Progenitor cell of endocrine pancreas (in vitro differentiated cells): ENCODE data around the gene HID1. TPM values are rescaled to one million over a fixed set of nuclear protein-coding genes. Genes with fewer than 3 reads are reported as not detected.
"Not testable (repeated sequence)": the region's sequence is repeated elsewhere in the genome, so short reads cannot be mapped to it uniquely, and the experiment has no call there.

Experiments
- DNase-seq: peaks from one replicate; pipeline ENCODE4 v3.0.0; 2021; ENCODE audit warnings: low spot score; ENCODE audit not compliant: unreplicated experiment
- H3K27ac Mint-ChIP-seq: 2 replicates; pipeline ENCODE4 v1.8.0; 2021; ENCODE audit warnings: mild to moderate bottlenecking, moderate library complexity, mixed read lengths
- H3K27me3 Mint-ChIP-seq: 2 replicates; pipeline ENCODE4 v1.8.0; 2021; ENCODE audit warnings: mixed read lengths
- H3K36me3 Mint-ChIP-seq: 2 replicates; pipeline ENCODE4 v1.8.0; 2022; ENCODE audit warnings: mixed read lengths; ENCODE audit not compliant: insufficient read depth
- H3K4me1 Mint-ChIP-seq: 2 replicates; pipeline ENCODE4 v1.8.0; 2021; ENCODE audit warnings: low read depth, mixed read lengths
- H3K4me3 Mint-ChIP-seq: 2 replicates; pipeline ENCODE4 v1.8.0; 2021; ENCODE audit warnings: low read depth, mild to moderate bottlenecking, moderate library complexity, mixed read lengths
- H3K9me3 Mint-ChIP-seq: 2 replicates; pipeline ENCODE4 v1.8.0; 2021; ENCODE audit warnings: low read depth, mixed read lengths
- CTCF ChIP-seq: fragments of 200-600 bp; sonication (generic); IDR thresholded peaks from one replicate; pipeline ENCODE4 v1.5.0; 2021; ENCODE audit warnings: antibody characterized with exemption, mild to moderate bottlenecking; ENCODE audit not compliant: unreplicated experiment
- total RNA-seq: library from RNA; stranded (reverse); gene quantifications from 2 replicates; pipeline ENCODE4 v1.2.1, GENCODE V29; 2021

The HID1 gene
- total RNA-seq, 1 donor from 2014 or later, result 101 TPM

DNA sequence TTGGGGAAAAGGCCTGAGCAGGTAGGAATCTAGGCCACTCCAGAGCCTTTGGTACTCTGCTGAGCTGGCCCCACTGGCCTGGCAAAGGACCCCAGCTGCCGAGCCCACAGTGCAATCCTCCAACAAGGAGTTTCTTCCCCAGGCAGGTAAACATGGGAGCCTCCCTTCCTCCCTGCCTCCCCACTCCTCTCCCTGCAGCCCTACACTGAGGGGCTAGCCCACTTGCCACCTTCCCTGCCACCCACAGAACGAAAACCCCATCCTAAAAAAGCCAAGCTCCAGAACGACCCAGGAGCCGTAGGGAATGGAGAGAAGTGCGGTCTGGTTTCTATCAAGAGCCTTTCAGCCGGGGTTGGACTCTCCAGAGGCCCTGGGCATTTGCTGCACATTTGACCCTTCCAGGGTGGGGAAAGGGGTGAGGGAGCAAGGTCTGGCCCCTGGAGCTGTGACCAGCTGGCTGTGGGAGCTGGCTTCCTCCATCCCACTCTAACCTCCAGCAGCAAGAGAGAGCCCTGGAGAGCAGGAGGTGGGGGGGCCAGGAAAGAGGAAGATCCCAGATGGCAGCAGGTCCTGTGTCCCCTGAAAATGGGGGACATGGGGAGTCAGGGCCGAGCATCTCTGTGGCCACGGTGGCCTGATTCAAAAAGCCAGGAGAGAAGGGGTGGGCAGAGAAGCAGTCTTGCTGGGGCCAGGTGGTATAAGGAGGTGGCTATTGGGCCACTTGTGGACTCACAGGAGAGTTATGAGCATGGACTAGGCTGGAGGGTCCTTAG lies 1.3 kb downstream of the HID1 start:
- Mint-ChIP-seq H3K4me3 (peak overlapping the region; percentile 81), H3K9me3 (no peaks in the 10 kb centered on the region), H3K27me3 (peaks cover 16% of the 10 kb centered on the region), H3K27ac (peak overlapping the region; percentile 80), H3K4me1 (peaks cover 28% of the 10 kb centered on the region), H3K36me3 (no peaks in the 10 kb centered on the region)
- TF ChIP-seq CTCF, result no peak
- DNase-seq, result no peak

DNA sequence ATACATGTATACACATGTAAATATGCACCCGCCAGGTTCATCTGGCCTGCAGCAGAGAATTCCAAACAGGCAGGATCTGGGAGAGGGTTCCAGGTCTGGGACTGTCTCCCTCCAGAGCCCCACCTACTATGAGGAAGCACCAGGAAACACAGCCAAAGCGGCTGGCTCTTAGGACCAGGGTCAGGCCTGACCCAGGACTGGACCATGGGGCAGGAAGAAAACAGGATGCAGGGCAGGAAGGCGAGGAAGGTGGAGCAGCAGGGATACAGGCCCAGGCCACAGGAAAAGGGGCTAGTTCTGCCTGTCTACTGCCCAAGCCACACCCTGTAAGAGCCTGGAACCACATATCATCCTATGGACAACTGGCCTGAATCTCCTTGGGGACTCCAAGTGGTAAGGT lies 2.2 kb downstream of the HID1 start:
- H3K4me3 Mint-ChIP-seq, result peak overlapping the region; percentile 81
- no peaks in the 10 kb centered on the region for H3K9me3 Mint-ChIP-seq
- no peak for TF ChIP-seq CTCF
- no peaks in the 10 kb centered on the region for H3K36me3 Mint-ChIP-seq
- H3K27ac Mint-ChIP-seq, result no peak overlapping the region
- peaks cover 12% of the 10 kb centered on the region for H3K27me3 Mint-ChIP-seq
- DNase-seq, result no peak
- peaks cover 28% of the 10 kb centered on the region for H3K4me1 Mint-ChIP-seq

DNA sequence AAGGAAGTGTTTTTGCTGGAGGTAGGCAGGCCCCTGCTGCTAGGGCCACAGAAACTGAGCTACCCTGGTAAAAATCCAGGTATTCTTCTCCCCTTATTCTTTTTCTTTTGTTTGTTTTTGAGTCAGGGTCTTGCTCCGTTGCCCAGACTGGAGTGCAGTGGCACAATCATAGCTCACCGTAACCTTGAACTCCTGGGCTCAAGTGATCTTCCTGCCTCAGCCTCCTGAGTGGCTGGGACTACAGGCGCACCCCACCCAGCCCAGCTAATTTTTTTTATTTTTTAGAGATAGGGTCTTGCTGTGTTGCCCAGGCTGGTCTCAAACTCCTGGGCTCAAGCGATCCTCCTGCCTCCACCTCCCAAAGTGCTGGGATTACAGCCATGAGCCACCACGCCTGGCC lies 3.1 kb downstream of the HID1 start:
- H3K27me3 Mint-ChIP-seq, H3K4me3 Mint-ChIP-seq, DNase-seq, H3K9me3 Mint-ChIP-seq, H3K27ac Mint-ChIP-seq, H3K36me3 Mint-ChIP-seq: not testable (repeated sequence)
- peaks cover 24% of the 10 kb centered on the region for H3K4me1 Mint-ChIP-seq

DNA sequence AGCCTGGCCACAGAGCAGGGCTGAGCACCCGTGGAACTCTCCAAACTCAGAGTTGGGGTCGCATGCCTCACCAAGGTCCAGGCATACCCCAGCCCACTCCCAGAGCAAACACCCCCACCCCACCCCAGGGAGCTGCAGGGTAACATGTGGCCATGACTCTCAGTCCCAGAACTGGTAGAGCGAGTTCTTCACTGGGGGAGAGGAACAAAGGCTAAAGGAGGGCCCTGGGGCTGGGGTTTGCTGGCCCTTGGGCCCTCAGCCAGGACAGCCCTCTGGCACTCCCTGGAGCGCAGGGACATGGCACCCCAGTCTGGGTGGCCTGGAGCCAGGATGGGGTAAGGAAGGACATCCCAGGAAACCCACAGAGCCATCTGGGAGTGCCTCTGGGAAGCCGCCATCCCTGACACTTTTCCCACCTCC lies 4.2 kb downstream of the HID1 start:
- no peak for TF ChIP-seq CTCF
- H3K4me1 Mint-ChIP-seq, result peaks cover 22% of the 10 kb centered on the region
- no peaks in the 10 kb centered on the region for H3K36me3 Mint-ChIP-seq
- H3K4me3 Mint-ChIP-seq, result peak overlapping the region; percentile 49
- H3K27ac Mint-ChIP-seq, result peak overlapping the region; percentile 87
- no peaks in the 10 kb centered on the region for H3K9me3 Mint-ChIP-seq
- peaks cover 6% of the 10 kb centered on the region for H3K27me3 Mint-ChIP-seq
- DNase-seq, result no peak

GRCh38 chr17:74964988-74965622 lies 7.5 kb downstream of the HID1 start:
- Mint-ChIP-seq H3K27me3 (no peaks in the 10 kb centered on the region), H3K4me1 (peaks cover 9% of the 10 kb centered on the region), H3K9me3 (no peaks in the 10 kb centered on the region), H3K36me3 (peaks cover 3% of the 10 kb centered on the region), H3K27ac (peak overlapping the region; percentile 76), H3K4me3 (no peak overlapping the region)
- no peak for TF ChIP-seq CTCF
- DNase-seq, result no peak
